Measurements from ENCODE around the gene EIF4E1B. TPM values are rescaled to one million over a fixed set of nuclear protein-coding genes. Genes with fewer than 3 reads are reported as not detected.

The EIF4E1B gene
- total and polyA plus RNA-seq, 2 donors (not counting 1 experiment from before 2014, with no cell fraction given), result not detected

DNA sequence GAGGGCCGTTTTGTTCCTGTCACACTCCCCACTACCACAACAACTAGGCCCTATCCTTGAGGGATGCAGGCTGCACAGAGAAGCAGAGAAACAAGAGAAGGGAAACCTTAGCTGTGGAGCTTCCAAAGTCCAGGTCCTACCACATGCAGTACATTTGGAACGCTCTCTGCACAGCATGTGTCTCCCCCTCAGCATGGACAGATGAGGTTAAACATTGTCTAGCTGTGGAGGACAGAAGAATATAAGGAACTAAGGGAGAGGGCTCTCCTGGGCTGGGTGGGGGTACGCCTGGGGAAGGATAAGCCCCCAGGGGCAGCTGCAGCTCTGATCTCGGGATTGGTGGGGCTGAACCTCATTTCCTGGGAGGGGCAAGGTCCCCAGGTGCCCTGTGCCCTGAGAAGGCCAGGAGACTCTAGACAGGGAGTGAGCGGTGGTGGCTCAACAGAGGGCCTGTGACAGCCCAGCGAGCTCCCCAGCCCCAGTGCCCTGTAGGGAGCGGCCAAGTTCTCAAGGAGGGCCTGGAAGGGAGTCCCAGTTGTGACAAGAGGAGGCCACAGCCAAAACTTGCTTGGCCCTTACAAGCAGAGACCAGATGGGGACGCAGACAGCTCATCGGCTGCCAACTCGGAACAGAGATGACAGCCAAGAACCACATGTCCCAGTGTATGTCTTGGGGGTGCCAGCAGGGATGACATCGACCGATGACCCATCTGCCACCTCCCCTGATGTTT, 46.9 kb downstream of the EIF4E1B start:
- TF ChIP-seq CTCF (IDR thresholded peaks at IDR 0.05) (no peak), EZH2 (IDR thresholded peaks at IDR 0.05; ENCODE audit: borderline replicate concordance, insufficient read depth, low read depth, low read length, poor library complexity, severe bottlenecking) (no peak)
- ChIA-PET POLR2A (no interaction called here), CTCF (interaction anchor here (1.2 to 1.3 kb wide), 2 partner anchors 17 to 20 kb away, joined by 3 to 5 read pairs; no protein-coding TSS in a partner anchor)
- Histone ChIP-seq H3K27ac (ENCODE audit: low read length in 2 of 2) (no peak overlapping the region), H2AFZ (ENCODE audit: insufficient read depth, low read depth, low read length, poor library complexity, severe bottlenecking) (no peak overlapping the region), H3K4me3 (ENCODE audit: control extremely low read depth in 1 of 5, extremely low read depth in 1 of 5, insufficient read depth in 1 of 5, low read depth in 2 of 5, low read length in 4 of 5) (no peak overlapping the region), H3K79me2 (ENCODE audit: control insufficient read depth, insufficient read depth, low read length) (no peaks in the 10 kb centered on the region), H3K36me3 (replicated peaks in 1 of 2; ENCODE audit: control extremely low read depth in 1 of 2, control insufficient read depth in 1 of 2, extremely low read depth in 1 of 2, insufficient read depth in 2 of 2, low read length in 1 of 2) (no peaks in the 10 kb centered on the region), H3K27me3 (replicated peaks in 1 of 4; ENCODE audit: control extremely low read depth in 1 of 4, control insufficient read depth in 3 of 4, insufficient read depth in 4 of 4, low read length in 3 of 4) (peaks cover 0 to 37% (median 6%) of the 10 kb centered on the region in 4 experiments), H4K20me1 (ENCODE audit: control insufficient read depth, insufficient read depth, low read length, poor library complexity, severe bottlenecking) (no peaks in the 10 kb centered on the region), H3K9ac (ENCODE audit: low read length) (no peak overlapping the region), H3K4me2 (replicated peaks; ENCODE audit: low read depth, low read length, poor library complexity, severe bottlenecking) (no peak overlapping the region), H3K9me3 (ENCODE audit: control extremely low read depth in 1 of 3, control insufficient read depth in 2 of 3, insufficient read depth in 1 of 3, low read length in 2 of 3) (no peaks in the 10 kb centered on the region), H3K4me1 (ENCODE audit: control insufficient read depth in 2 of 2, insufficient read depth in 2 of 2, low read length in 2 of 2) (no peaks in the 10 kb centered on the region)
- no peak for DNase-seq
- H3K27ac Mint-ChIP-seq, result no peak overlapping the region
- ATAC-seq (ENCODE audit: low read depth), result no peak
- H3K9me3 Mint-ChIP-seq (ENCODE audit: insufficient read depth), result no peaks in the 10 kb centered on the region
- H3K27me3 Mint-ChIP-seq, result peaks cover 58% of the 10 kb centered on the region
- 86% methylated on average over 11 of the region's 12 CpGs for WGBS (ENCODE audit: insufficient coverage)
- intact Hi-C loops (cut with micrococcal nuclease), result no loop called here
- H3K4me1 Mint-ChIP-seq, result peaks cover 3% of the 10 kb centered on the region
- no peak overlapping the region for H3K4me3 Mint-ChIP-seq

GRCh38 chr5:176678584-176678983, 48.1 kb downstream of the EIF4E1B start:
- ATAC-seq (ENCODE audit: low read depth) (no peak), DNase-seq (no peak)
- H3K4me3 Mint-ChIP-seq, result no peak overlapping the region
- Histone ChIP-seq H3K27me3 (replicated peaks in 1 of 4; ENCODE audit: control extremely low read depth in 1 of 4, control insufficient read depth in 3 of 4, insufficient read depth in 4 of 4, low read length in 3 of 4) (peaks cover 0 to 47% (median 7%) of the 10 kb centered on the region in 4 experiments), H3K79me2 (ENCODE audit: control insufficient read depth, insufficient read depth, low read length) (no peaks in the 10 kb centered on the region), H3K4me3 (ENCODE audit: control extremely low read depth in 1 of 5, extremely low read depth in 1 of 5, insufficient read depth in 1 of 5, low read depth in 2 of 5, low read length in 4 of 5) (no peak overlapping the region), H3K4me2 (replicated peaks; ENCODE audit: low read depth, low read length, poor library complexity, severe bottlenecking) (no peak overlapping the region), H3K4me1 (ENCODE audit: control insufficient read depth in 2 of 2, insufficient read depth in 2 of 2, low read length in 2 of 2) (no peaks in the 10 kb centered on the region), H3K9me3 (ENCODE audit: control extremely low read depth in 1 of 3, control insufficient read depth in 2 of 3, insufficient read depth in 1 of 3, low read length in 2 of 3) (no peaks in the 10 kb centered on the region), H2AFZ (ENCODE audit: insufficient read depth, low read depth, low read length, poor library complexity, severe bottlenecking) (no peak overlapping the region), H4K20me1 (ENCODE audit: control insufficient read depth, insufficient read depth, low read length, poor library complexity, severe bottlenecking) (no peaks in the 10 kb centered on the region), H3K36me3 (replicated peaks in 1 of 2; ENCODE audit: control extremely low read depth in 1 of 2, control insufficient read depth in 1 of 2, extremely low read depth in 1 of 2, insufficient read depth in 2 of 2, low read length in 1 of 2) (no peaks in the 10 kb centered on the region), H3K9ac (ENCODE audit: low read length) (no peak overlapping the region), H3K27ac (ENCODE audit: low read length in 2 of 2) (no peak overlapping the region)
- CTCF ChIA-PET, result interaction anchor here (1.3 kb wide), 1 partner anchor 18 kb away, joined by 5 read pairs; no protein-coding TSS in a partner anchor
- intact Hi-C loops (cut with micrococcal nuclease), result no loop called here
- TF ChIP-seq CTCF (IDR thresholded peaks at IDR 0.05), result no peak
- no peak for TF ChIP-seq EZH2 (IDR thresholded peaks at IDR 0.05; ENCODE audit: borderline replicate concordance, insufficient read depth, low read depth, low read length, poor library complexity, severe bottlenecking)
- POLR2A ChIA-PET, result no interaction called here
- H3K27ac Mint-ChIP-seq, result no peak overlapping the region
- 89% methylated on average over 5 of the region's 5 CpGs for WGBS (ENCODE audit: insufficient coverage)
- H3K9me3 Mint-ChIP-seq (ENCODE audit: insufficient read depth), result no peaks in the 10 kb centered on the region
- H3K4me1 Mint-ChIP-seq, result peaks cover 3% of the 10 kb centered on the region
- H3K27me3 Mint-ChIP-seq, result peaks cover 58% of the 10 kb centered on the region
